Astrocyte (in vitro differentiated cells and primary cell): ENCODE data around the gene TWIST2. TPM values are rescaled to one million over a fixed set of nuclear protein-coding genes. Genes with fewer than 3 reads are reported as not detected.

Experiments used
- DNase-seq: peaks from one replicate; pipeline ENCODE4 v3.0.0-alpha.2; 2010; ENCODE audit warnings: low read depth
- FAIRE-seq: peaks from 2 replicates; lab custom pipeline; 2011; peaks lifted over from hg19 to GRCh38; lab: Jason Lieb, UNC
- H2AFZ ChIP-seq: 2 replicates; pipeline ENCODE4 v1.6.0; 2012; ENCODE audit warnings: low read depth, low read length, inconsistent platforms
- H3K27ac ChIP-seq: 2 replicates; pipeline ENCODE4 v1.5.1; 2011; ENCODE audit warnings: low read depth, low read length, inconsistent platforms
- H3K27me3 ChIP-seq: 2 replicates; pipeline ENCODE4 v1.6.0; 2011; ENCODE audit warnings: low read length, inconsistent platforms; ENCODE audit not compliant: insufficient read depth
- H3K36me3 ChIP-seq: 2 replicates; pipeline ENCODE4 v1.5.1; 2011; ENCODE audit warnings: low read length, inconsistent platforms; ENCODE audit not compliant: insufficient read depth
- H3K4me1 ChIP-seq: 2 replicates; pipeline ENCODE4 v1.5.1; 2011; ENCODE audit warnings: low read length, inconsistent platforms; ENCODE audit not compliant: insufficient read depth
- H3K4me2 ChIP-seq: 2 replicates; pipeline ENCODE4 v1.6.0; 2012; ENCODE audit warnings: low read length, inconsistent platforms
- H3K4me3 ChIP-seq: 2 replicates; pipeline ENCODE4 v1.5.1; 2011; ENCODE audit warnings: low read depth, mild to moderate bottlenecking, low read length, inconsistent platforms; ENCODE audit not compliant: insufficient read depth
- H3K79me2 ChIP-seq: 2 replicates; pipeline ENCODE4 v1.6.0; 2012; ENCODE audit warnings: mild to moderate bottlenecking, low read length, inconsistent platforms; ENCODE audit not compliant: insufficient read depth
- H3K9ac ChIP-seq: 2 replicates; pipeline ENCODE4 v1.6.0; 2012; ENCODE audit warnings: mild to moderate bottlenecking, low read length, inconsistent platforms
- H3K9me3 ChIP-seq: 2 replicates; pipeline ENCODE4 v1.5.1; 2012; ENCODE audit warnings: low read depth, mild to moderate bottlenecking, low read length, inconsistent platforms; ENCODE audit not compliant: insufficient read depth
- H4K20me1 ChIP-seq: 2 replicates; pipeline ENCODE4 v1.6.0; 2012; ENCODE audit warnings: low read length, inconsistent platforms; ENCODE audit not compliant: insufficient read depth
- H3K27ac Mint-ChIP-seq: one replicate; pipeline ENCODE4 v1.8.0; 2021; ENCODE audit warnings: mild to moderate bottlenecking, mixed read lengths; ENCODE audit not compliant: unreplicated experiment
- H3K27me3 Mint-ChIP-seq: one replicate; pipeline ENCODE4 v1.8.0; 2021; ENCODE audit warnings: low read depth, mixed read lengths; ENCODE audit not compliant: unreplicated experiment
- H3K36me3 Mint-ChIP-seq: one replicate; pipeline ENCODE4 v1.8.0; 2021; ENCODE audit warnings: low read depth, mixed read lengths; ENCODE audit not compliant: unreplicated experiment
- H3K4me1 Mint-ChIP-seq: one replicate; pipeline ENCODE4 v1.8.0; 2021; ENCODE audit warnings: low read depth, mixed read lengths; ENCODE audit not compliant: unreplicated experiment
- H3K4me3 Mint-ChIP-seq: one replicate; pipeline ENCODE4 v1.8.0; 2021; ENCODE audit warnings: mild to moderate bottlenecking, moderate library complexity, mixed read lengths; ENCODE audit not compliant: unreplicated experiment
- H3K9me3 Mint-ChIP-seq: one replicate; pipeline ENCODE4 v1.8.0; 2021; ENCODE audit warnings: mild to moderate bottlenecking, mixed read lengths; ENCODE audit not compliant: unreplicated experiment
- EZH2 ChIP-seq: IDR thresholded peaks from 2 replicates; pipeline ENCODE4 v1.6.1; 2012; ENCODE audit warnings: mild to moderate bottlenecking, low read length, inconsistent platforms; ENCODE audit not compliant: insufficient read depth
- total RNA-seq: library from RNA; stranded (reverse); gene quantifications from 2 replicates; pipeline ENCODE4 v1.2.1, GENCODE V29; 2021
- TF ChIP-seq, protein P1 (sequence below): IDR thresholded peaks from 2 replicates; pipeline ENCODE4 v1.5.1; 2011; ENCODE audit warnings: low read depth, mild to moderate bottlenecking, inconsistent platforms, low read length, moderate library complexity; ENCODE audit not compliant: insufficient read depth

TWIST2 gene
- total RNA-seq, 1 donor from 2014 or later, result 3.2 TPM

DNA sequence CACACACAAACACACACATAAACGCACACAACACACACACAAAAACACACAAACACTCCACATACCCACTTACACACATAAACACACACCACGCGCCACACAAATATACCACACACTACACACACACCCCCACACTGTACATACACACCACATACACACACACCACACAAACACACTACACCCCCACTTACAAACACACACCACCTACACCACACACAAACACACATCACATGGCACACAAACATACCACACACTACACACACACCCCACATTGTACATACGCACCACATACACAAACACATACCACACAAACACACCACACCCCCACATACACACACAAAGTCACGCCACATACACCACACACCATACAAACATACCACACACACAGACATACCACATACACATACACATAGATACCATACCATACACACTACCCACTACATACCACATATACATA, 59.9 kb downstream of the TWIST2 start:
- H3K4me1 ChIP-seq, result no peaks in the 10 kb centered on the region
- peaks cover 2% of the 10 kb centered on the region for H3K36me3 Mint-ChIP-seq
- H3K27ac Mint-ChIP-seq, result no peak overlapping the region
- H3K36me3 ChIP-seq, result peaks cover 3% of the 10 kb centered on the region
- H3K9ac ChIP-seq, result no peak overlapping the region
- no peak overlapping the region for H3K4me3 ChIP-seq
- peaks cover 11% of the 10 kb centered on the region for H3K79me2 ChIP-seq
- no peak for DNase-seq
- H3K4me3 Mint-ChIP-seq, result no peak overlapping the region
- no peak overlapping the region for H3K27ac ChIP-seq
- no peaks in the 10 kb centered on the region for H3K27me3 ChIP-seq
- no peak overlapping the region for H3K4me2 ChIP-seq
- FAIRE-seq, result no peak
- no peaks in the 10 kb centered on the region for H3K9me3 ChIP-seq
- peaks cover 5% of the 10 kb centered on the region for H3K27me3 Mint-ChIP-seq
- H4K20me1 ChIP-seq, result peaks cover 20% of the 10 kb centered on the region
- H3K9me3 Mint-ChIP-seq, result peaks cover 2% of the 10 kb centered on the region
- no peak for TF ChIP-seq EZH2
- TF ChIP-seq, protein P1, sequence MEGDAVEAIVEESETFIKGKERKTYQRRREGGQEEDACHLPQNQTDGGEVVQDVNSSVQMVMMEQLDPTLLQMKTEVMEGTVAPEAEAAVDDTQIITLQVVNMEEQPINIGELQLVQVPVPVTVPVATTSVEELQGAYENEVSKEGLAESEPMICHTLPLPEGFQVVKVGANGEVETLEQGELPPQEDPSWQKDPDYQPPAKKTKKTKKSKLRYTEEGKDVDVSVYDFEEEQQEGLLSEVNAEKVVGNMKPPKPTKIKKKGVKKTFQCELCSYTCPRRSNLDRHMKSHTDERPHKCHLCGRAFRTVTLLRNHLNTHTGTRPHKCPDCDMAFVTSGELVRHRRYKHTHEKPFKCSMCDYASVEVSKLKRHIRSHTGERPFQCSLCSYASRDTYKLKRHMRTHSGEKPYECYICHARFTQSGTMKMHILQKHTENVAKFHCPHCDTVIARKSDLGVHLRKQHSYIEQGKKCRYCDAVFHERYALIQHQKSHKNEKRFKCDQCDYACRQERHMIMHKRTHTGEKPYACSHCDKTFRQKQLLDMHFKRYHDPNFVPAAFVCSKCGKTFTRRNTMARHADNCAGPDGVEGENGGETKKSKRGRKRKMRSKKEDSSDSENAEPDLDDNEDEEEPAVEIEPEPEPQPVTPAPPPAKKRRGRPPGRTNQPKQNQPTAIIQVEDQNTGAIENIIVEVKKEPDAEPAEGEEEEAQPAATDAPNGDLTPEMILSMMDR, result no peak
- H3K4me1 Mint-ChIP-seq, result peaks cover 2% of the 10 kb centered on the region
- H2AFZ ChIP-seq, result no peak overlapping the region

- Histone ChIP-seq H3K27ac (no peak overlapping the region), H3K4me1 (peaks cover 5% of the 10 kb centered on the region)
Observed at GRCh38 chr2:238908960-238909951, 61.4 kb downstream of the TWIST2 start.

DNA sequence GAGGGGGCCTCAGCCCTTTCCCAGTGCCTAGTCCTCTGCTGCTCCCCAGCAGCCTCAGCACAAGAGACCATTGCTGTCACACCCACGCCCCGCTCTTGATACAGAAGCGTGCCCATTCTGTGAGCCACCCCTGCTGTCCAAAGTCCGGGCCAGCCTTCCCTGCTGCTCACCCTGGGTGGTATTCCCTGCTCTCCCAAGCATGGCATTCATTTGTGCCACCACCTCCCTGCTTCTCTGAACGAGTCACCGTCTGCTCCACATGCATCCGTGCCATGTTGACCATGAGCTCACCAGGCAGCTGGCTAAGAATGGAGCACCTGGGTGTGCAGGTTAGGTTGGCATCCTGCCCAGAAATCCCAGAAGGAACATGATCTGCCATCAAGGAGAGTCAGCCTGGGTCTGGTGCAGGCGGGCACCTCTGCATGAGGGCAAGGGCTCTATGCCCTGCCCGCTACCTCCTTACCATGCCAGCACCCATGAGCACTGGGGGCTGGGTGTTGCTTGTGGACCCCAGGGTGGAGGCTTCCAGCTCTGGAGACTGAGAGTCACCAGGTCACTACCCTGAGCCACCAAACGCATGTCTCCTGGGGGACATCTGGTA, 63.0 kb downstream of the TWIST2 start:
- H3K9me3 ChIP-seq, result peaks cover 3% of the 10 kb centered on the region
- peaks cover 11% of the 10 kb centered on the region for H3K79me2 ChIP-seq
- peaks cover 8% of the 10 kb centered on the region for H4K20me1 ChIP-seq
- Mint-ChIP-seq H3K27ac (no peak overlapping the region), H3K36me3 (peaks cover 2% of the 10 kb centered on the region), H3K4me3 (no peak overlapping the region), H3K9me3 (peaks cover 2% of the 10 kb centered on the region), H3K4me1 (peaks cover 8% of the 10 kb centered on the region), H3K27me3 (peaks cover 5% of the 10 kb centered on the region)
- H2AFZ ChIP-seq, result no peak overlapping the region
- H3K4me2 ChIP-seq, result no peak overlapping the region
- peaks cover 18% of the 10 kb centered on the region for H3K4me1 ChIP-seq
- H3K4me3 ChIP-seq, result no peak overlapping the region
- DNase-seq, result no peak
- no peak overlapping the region for H3K27ac ChIP-seq
- no peak for FAIRE-seq
- peaks cover 3% of the 10 kb centered on the region for H3K36me3 ChIP-seq
- TF ChIP-seq, protein P1, result no peak
- TF ChIP-seq EZH2, result no peak
- H3K9ac ChIP-seq, result no peak overlapping the region
- H3K27me3 ChIP-seq, result no peaks in the 10 kb centered on the region

More at GRCh38 chr2:238908960-238909951, 61.4 kb downstream of the TWIST2 start:
- Histone ChIP-seq H4K20me1 (peaks cover 9% of the 10 kb centered on the region), H3K9ac (no peak overlapping the region), H3K27me3 (no peaks in the 10 kb centered on the region), H3K79me2 (peaks cover 11% of the 10 kb centered on the region), H2AFZ (no peak overlapping the region), H3K4me3 (no peak overlapping the region), H3K36me3 (peaks cover 3% of the 10 kb centered on the region), H3K9me3 (no peaks in the 10 kb centered on the region), H3K4me2 (no peak overlapping the region)
- H3K27ac Mint-ChIP-seq, result no peak overlapping the region
- no peak overlapping the region for H3K4me3 Mint-ChIP-seq
- peaks cover 2% of the 10 kb centered on the region for H3K9me3 Mint-ChIP-seq
- H3K4me1 Mint-ChIP-seq, result peaks cover 2% of the 10 kb centered on the region
- peaks cover 2% of the 10 kb centered on the region for H3K36me3 Mint-ChIP-seq
- DNase-seq (peak; percentile 52), FAIRE-seq (no peak)
- no peak for TF ChIP-seq EZH2
- peaks cover 5% of the 10 kb centered on the region for H3K27me3 Mint-ChIP-seq
